Mucosa of rectum (tissue), 2 donors: ENCODE data around the gene MPZL1.
A peak's percentile ranks its signal among the peaks of the same experiment; 100 is the strongest.

Experiments used
- H3K27ac ChIP-seq, 2 donors: one replicate each; pipeline ENCODE4 v1.7.0; 2013; ENCODE audit warnings: inconsistent platforms in 2 of 2, low read depth in 2 of 2, low read length in 2 of 2
- H3K27me3 ChIP-seq, 2 donors: one replicate each; pipeline ENCODE4 v1.7.0; 2013; ENCODE audit warnings: low read length in 2 of 2; ENCODE audit not compliant: control insufficient read depth in 2 of 2, insufficient read depth in 2 of 2
- H3K36me3 ChIP-seq, 2 donors: one replicate each; pipeline ENCODE4 v1.7.0; 2013; ENCODE audit warnings: low read length in 2 of 2; ENCODE audit not compliant: control insufficient read depth in 2 of 2, insufficient read depth in 2 of 2
- H3K4me1 ChIP-seq, 2 donors: one replicate each; pipeline ENCODE4 v1.7.0; 2013; ENCODE audit warnings: low read length in 2 of 2, mild to moderate bottlenecking in 1 of 2; ENCODE audit not compliant: control insufficient read depth in 2 of 2, insufficient read depth in 2 of 2
- H3K4me3 ChIP-seq, 2 donors: one replicate each; pipeline ENCODE4 v1.7.0; 2013; ENCODE audit warnings: low read length in 2 of 2
- H3K9ac ChIP-seq, 2 donors: one replicate each; pipeline ENCODE4 v1.7.0; 2013; ENCODE audit warnings: low read length in 2 of 2, low read depth in 1 of 2, mild to moderate bottlenecking in 1 of 2
- H3K9me3 ChIP-seq, 2 donors: one replicate each; pipeline ENCODE4 v1.7.0; 2013; ENCODE audit warnings: low read length in 2 of 2; ENCODE audit not compliant: control insufficient read depth in 2 of 2
- donor health status: healthy.
- donor health status: Normal muscosa, but diverticular disease.

MPZL1 gene

DNA sequence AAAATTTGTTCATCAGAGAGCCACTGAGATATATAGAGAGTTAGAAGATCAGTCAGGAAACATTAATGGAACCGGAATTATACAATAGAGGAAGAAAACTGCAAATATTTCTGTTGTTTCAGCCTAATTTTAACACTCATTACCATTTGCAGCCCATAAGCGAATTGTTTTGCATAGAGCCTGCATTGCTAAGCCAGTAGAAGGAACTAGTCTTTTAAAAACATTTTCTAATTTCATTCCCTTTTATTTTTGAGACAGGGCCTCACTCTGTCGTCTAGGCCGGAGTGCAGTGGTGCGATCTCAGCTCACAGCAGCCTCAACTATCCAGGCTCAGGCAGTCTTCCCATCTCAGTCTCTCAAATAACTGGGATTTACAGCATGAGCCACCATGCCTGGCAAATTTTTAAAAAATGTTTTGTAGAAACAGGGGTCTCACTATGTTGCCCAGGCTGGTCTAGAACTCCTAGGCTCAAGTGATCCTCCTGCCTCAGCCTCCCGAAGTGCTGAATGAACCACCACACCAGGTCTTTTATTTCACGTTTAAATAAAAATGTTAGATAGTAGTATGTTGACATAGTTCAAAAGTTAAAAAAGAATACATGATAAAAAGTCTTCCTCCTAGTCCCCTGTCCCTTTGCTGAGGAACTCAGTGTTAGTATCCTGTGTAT lies 25.3 kb downstream of the MPZL1 start:
- no peaks in the 10 kb centered on the region for H3K9me3 ChIP-seq
- H3K27ac ChIP-seq, result no peak overlapping the region
- H3K9ac ChIP-seq, result no peak overlapping the region
- no peak overlapping the region for H3K4me3 ChIP-seq
- no peaks in the 10 kb centered on the region for H3K27me3 ChIP-seq
- H3K4me1 ChIP-seq, result peaks cover under 1 to 2% of the 10 kb centered on the region in 2 donors
- H3K36me3 ChIP-seq, result no peaks in the 10 kb centered on the region

DNA sequence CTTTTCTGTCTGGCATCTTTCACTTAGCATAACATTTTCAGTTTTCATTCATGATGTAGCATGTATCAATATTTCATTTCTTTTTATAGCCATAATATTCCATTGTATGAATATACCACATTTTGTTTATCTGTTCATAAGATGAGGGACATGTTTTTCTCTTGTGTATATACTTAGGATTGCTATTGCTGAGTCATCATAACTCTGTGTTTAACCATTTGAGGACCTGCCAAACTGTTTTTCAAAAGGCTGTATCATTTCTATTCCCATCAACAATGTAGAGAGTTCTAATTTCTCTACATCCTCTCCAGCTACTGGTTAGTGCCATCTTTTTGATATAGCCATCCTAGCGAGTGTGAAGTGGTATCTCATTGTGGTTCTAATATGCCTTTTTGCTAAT lies 26.2 kb downstream of the MPZL1 start:
- Histone ChIP-seq H3K36me3 (no peaks in the 10 kb centered on the region), H3K4me3 (no peak overlapping the region), H3K9ac (no peak overlapping the region), H3K4me1 (peaks cover 8 to 10% of the 10 kb centered on the region in 2 donors), H3K27me3 (no peaks in the 10 kb centered on the region), H3K9me3 (no peaks in the 10 kb centered on the region), H3K27ac (no peak overlapping the region)

DNA sequence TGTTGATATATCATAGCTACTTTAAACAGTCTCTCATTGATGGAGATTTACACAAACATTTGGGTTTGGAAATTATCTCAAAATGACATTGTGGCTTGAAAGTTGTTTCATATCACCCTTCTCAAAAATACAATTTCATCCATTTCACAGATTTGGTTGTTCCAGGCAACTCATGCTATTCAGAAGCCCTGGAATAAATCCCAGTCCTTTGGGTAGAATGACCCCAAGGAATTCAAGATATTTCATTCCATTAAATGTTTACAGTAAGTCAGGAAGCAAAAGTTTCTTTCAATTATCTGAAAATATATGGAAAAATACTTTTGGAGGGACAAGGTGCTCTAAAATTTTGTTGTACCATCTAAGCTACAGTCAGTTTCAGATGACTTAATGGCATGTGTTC lies 27.1 kb downstream of the MPZL1 start:
- no peak overlapping the region for H3K9ac ChIP-seq
- peaks cover 14 to 20% of the 10 kb centered on the region in 2 donors for H3K4me1 ChIP-seq
- H3K27me3 ChIP-seq, result no peaks in the 10 kb centered on the region
- no peak overlapping the region for H3K27ac ChIP-seq
- H3K36me3 ChIP-seq, result no peaks in the 10 kb centered on the region
- no peaks in the 10 kb centered on the region for H3K9me3 ChIP-seq
- H3K4me3 ChIP-seq, result no peak overlapping the region

DNA sequence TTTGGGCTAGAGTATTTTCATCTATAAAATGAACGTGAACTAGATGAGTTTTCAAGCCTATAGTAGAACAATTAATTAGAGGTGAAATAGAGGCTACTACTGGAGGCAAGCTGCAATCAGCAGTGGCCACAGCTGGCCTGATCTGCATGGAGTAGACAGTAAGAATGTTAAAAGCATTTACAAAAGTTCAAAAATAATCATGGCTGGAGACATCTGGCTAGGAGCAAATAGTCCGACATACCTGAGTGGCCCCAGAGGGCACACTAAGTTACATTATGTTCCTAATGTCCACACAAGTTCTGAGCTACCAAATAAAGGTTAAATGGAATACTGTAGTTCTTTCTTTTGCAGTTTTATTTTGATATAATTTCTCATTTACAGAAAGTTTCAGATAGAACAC lies 28.0 kb downstream of the MPZL1 start:
- H3K4me3 ChIP-seq, result no peak overlapping the region
- H3K9me3 ChIP-seq, result no peaks in the 10 kb centered on the region
- no peak overlapping the region for H3K9ac ChIP-seq
- no peak overlapping the region for H3K27ac ChIP-seq
- no peaks in the 10 kb centered on the region for H3K36me3 ChIP-seq
- peaks cover 15 to 27% of the 10 kb centered on the region in 2 donors for H3K4me1 ChIP-seq
- H3K27me3 ChIP-seq, result no peaks in the 10 kb centered on the region

DNA sequence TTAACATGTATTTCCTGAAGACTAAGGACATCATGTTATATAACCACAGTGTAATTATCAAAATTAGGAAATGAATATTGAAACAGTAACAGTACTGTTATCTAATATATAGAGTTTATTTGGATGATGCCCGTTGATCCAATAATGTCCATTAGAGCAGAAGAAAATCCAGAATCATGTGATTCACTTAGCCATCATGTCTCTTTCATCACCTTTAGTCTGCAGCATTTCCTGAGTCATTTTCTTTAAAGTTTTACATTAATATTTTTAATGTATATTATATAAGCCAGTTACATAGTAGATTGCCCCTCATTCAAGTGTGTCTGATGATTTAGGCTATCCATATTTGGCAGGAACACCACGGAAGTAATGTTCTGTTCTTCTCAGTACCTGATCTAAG lies 28.9 kb downstream of the MPZL1 start:
- H3K4me1 ChIP-seq, result peaks cover 20 to 28% of the 10 kb centered on the region in 2 donors
- H3K4me3 ChIP-seq, result no peak overlapping the region
- no peaks in the 10 kb centered on the region for H3K36me3 ChIP-seq
- H3K27ac ChIP-seq, result no peak overlapping the region
- no peaks in the 10 kb centered on the region for H3K27me3 ChIP-seq
- no peaks in the 10 kb centered on the region for H3K9me3 ChIP-seq
- H3K9ac ChIP-seq, result no peak overlapping the region

DNA sequence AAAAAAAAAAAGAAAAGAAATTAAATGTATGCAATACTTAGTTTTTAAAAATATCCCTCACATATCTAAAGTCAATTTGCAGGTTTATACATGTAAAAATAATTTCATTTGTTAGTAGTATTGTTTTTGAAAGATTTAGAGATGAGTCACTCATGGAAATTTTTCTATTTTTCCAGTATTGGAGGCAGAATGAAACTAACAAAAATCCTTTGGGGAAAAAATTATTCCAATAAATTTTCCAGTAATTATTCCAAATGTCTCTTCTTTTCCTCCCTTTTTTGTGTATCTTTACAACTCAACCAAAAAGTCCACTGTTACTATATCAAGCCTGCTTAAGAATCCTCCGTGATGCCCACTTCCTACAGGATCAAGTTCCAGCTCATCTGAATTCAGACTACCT lies 29.9 kb downstream of the MPZL1 start:
- Histone ChIP-seq H3K27ac (peak overlapping the region in 1 of 2 donors; percentile 1), H3K9me3 (no peaks in the 10 kb centered on the region), H3K4me3 (no peak overlapping the region), H3K36me3 (no peaks in the 10 kb centered on the region), H3K27me3 (no peaks in the 10 kb centered on the region), H3K4me1 (peaks cover 23 to 30% of the 10 kb centered on the region in 2 donors), H3K9ac (no peak overlapping the region)

DNA sequence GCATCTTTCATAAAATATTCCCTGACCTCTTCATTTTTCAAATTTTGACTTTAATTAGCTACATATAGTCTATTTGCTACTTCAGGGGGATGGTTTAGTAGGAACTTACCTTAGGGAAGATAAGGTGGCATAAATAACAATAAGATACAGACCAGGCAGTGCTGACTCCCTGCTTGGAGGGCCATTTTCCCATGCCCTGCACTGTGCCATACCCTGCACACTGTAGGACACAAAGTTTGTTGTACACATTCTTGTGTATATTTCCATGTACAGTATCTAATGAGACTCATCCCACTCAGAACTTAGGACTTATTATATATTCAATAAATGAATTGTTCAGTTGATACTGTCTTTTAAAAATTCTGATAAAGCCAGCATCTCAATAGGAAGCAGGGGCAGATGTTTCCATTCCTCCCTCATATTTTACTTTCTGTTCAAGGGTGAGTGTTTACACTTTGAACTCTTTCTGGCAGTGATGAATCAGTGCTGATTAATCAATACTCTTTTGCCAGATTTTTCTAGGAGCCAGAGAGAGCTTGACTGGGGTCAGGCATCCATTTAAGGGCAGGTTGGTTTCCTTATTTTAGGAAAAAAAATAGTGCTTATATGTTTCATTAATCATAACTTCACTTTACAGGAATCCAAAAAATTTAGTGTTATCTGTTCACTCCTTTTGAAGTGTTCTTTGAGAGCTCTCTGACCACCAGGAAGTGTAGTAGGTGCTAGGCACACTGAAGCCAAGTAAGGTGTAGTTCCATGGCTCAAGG lies 30.6 kb downstream of the MPZL1 start:
- H3K9me3 ChIP-seq, result no peaks in the 10 kb centered on the region
- H3K27me3 ChIP-seq, result no peaks in the 10 kb centered on the region
- H3K27ac ChIP-seq, result peak overlapping the region; percentile 79 to 90
- H3K4me1 ChIP-seq, result peaks cover 31 to 38% of the 10 kb centered on the region in 2 donors
- H3K9ac ChIP-seq, result peak overlapping the region in 1 of 2 donors; percentile 69
- H3K4me3 ChIP-seq, result peak overlapping the region; percentile 37 to 54
- H3K36me3 ChIP-seq, result no peaks in the 10 kb centered on the region

DNA sequence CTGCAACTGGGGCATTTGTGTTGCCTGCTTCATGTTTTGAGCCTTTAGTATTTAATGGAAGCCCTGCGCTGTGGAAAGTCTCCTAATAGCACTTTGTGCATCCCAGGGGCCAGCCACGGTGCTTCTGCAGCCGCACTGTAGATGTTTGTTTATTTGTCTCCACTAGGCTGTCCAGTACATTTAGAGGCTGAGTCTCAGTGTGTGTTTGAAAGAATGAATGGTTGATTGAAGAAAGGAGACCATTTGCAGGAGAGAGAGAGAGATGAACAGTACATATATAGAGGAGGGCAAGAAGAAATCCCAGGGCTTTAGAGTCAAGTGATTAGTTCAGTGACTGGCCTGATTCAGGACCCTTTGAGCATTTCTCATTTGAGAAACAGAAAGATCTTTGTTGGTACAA lies 33.9 kb downstream of the MPZL1 start:
- H3K4me3 ChIP-seq, result no peak overlapping the region
- H3K4me1 ChIP-seq, result peaks cover 33 to 47% of the 10 kb centered on the region in 2 donors
- no peaks in the 10 kb centered on the region for H3K9me3 ChIP-seq
- no peak overlapping the region for H3K9ac ChIP-seq
- H3K27me3 ChIP-seq, result no peaks in the 10 kb centered on the region
- H3K27ac ChIP-seq, result no peak overlapping the region
- no peaks in the 10 kb centered on the region for H3K36me3 ChIP-seq

DNA sequence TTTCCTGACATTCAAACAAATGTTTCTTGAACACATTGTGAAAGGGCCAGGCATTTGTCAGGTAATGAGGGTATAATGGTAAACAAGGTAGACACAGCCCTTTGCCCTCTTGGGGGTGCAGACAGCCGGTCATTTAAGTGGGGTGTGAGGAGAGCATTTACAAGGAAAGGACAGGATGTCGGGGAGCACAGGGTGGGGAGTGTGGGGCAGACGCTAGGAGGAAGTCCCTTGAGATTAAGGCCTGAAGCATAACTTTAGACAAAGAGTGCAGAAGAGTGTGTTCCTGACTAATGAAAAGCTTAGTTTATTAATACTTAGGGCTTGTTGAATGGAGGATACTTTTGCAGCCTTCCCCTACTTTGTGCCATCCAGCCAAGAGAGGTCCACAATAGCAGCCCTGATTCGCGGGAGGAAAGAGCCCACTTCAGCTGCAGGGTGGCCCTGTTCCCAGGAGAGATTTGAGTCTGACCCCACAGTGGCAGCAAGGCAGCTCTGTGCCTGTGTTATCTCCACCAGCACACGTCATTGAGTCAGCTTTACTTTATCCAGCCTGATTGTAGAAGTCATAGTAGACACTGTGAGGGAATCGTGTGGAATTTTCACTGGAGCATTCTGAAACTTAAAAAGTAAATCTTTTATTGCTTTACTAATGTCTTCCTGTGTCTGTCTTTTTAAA lies 35.1 kb downstream of the MPZL1 start:
- peak overlapping the region; percentile 58 to 74 for H3K27ac ChIP-seq
- no peaks in the 10 kb centered on the region for H3K36me3 ChIP-seq
- H3K4me1 ChIP-seq, result peaks cover 33 to 47% of the 10 kb centered on the region in 2 donors
- no peak overlapping the region for H3K4me3 ChIP-seq
- no peaks in the 10 kb centered on the region for H3K27me3 ChIP-seq
- no peaks in the 10 kb centered on the region for H3K9me3 ChIP-seq
- peak overlapping the region in 1 of 2 donors; percentile 63 for H3K9ac ChIP-seq
